Thoracic aorta (tissue), 2 donors: ENCODE measurements around the gene NPW. TPM values are rescaled to one million over a fixed set of nuclear protein-coding genes. Genes with fewer than 3 reads are reported as not detected.

Source experiments
- ATAC-seq: fragments of 150-250 bp; one replicate; pipeline ENCODE4 v1.8.0; 2017; ENCODE audit warnings: low read depth; ENCODE audit not compliant: insufficient number of reproducible peaks, low FRiP score
- DNase-seq: peaks from one replicate; pipeline ENCODE4 v3.0.0-alpha.2; 2020; ENCODE audit warnings: low spot score
- H3K27ac ChIP-seq, 2 donors: fragments of 200-600 bp; sonication (generic); 1 replicate in 1 of 2; 2 replicates in 1 of 2; pipeline ENCODE4 v1.5.1; 2016; ENCODE audit warnings: mild to moderate bottlenecking in 2 of 2, moderate library complexity in 2 of 2
- H3K27me3 ChIP-seq: fragments of 200-600 bp; sonication (generic); replicated peaks from 2 replicates; pipeline ENCODE4 v1.6.0; 2016; ENCODE audit warnings: mild to moderate bottlenecking; ENCODE audit not compliant: insufficient read depth
- H3K36me3 ChIP-seq: fragments of 200-600 bp; sonication (generic); one replicate; pipeline ENCODE4 v1.5.1; 2016
- H3K4me1 ChIP-seq, 2 donors: fragments of 200-600 bp; sonication (generic); 1 replicate in 1 of 2; 2 replicates in 1 of 2; pipeline versions ENCODE4 v1.5.1 to v1.6.0; 2016; ENCODE audit warnings: low read depth in 2 of 2, mild to moderate bottlenecking in 1 of 2; ENCODE audit not compliant: control insufficient read depth in 1 of 2
- H3K4me3 ChIP-seq: fragments of 200-600 bp; sonication (generic); 2 replicates; pipeline ENCODE4 v1.5.1; 2016; ENCODE audit warnings: mild to moderate bottlenecking
- H3K9me3 ChIP-seq: fragments of 200-600 bp; sonication (generic); 2 replicates; pipeline ENCODE4 v1.5.1; 2016
- total RNA-seq, 2 donors: library from RNA; depleted of rRNA; stranded (reverse); fragments of >200 nt; gene quantifications; one replicate each; pipeline versions ENCODE4 v1.1.0 to v1.2.3, GENCODE V29; 2016
- TF ChIP-seq, protein P1 (sequence below): fragments of 200-600 bp; sonication (generic); IDR thresholded peaks from one replicate; pipeline ENCODE4 v1.5.1; 2019; ENCODE audit warnings: antibody characterized with exemption

NPW gene
- total RNA-seq, 2 donors from 2014 or later: not detected

DNA sequence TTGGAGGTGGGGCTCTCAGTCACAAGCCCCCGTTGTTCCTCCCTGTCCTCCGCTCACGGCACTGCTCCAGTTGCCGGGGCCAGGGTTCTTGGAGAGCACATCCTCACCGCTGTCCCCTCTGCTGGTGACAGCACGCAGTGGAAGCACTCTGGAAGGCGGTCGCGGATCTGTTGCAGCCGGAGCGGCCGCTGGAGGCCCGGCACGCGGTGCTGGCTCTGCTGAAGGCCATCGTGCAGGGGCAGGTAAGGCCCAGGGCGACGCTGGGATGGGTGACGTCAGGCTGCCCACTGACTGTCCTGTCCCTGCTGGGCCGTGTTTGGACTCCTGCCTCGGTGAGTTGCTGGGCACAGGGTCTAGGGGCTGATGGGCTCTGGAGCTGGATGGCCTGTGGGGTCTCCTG, 33.6 kb downstream of the NPW start:
- ATAC-seq: no peak
- Histone ChIP-seq H3K36me3 (peaks cover 33% of the 10 kb centered on the region), H3K4me3 (no peak overlapping the region), H3K4me1 (peaks cover 6 to 10% of the 10 kb centered on the region in 2 donors), H3K9me3 (no peaks in the 10 kb centered on the region), H3K27me3 (no peaks in the 10 kb centered on the region), H3K27ac (no peak overlapping the region)
- TF ChIP-seq, protein P1, sequence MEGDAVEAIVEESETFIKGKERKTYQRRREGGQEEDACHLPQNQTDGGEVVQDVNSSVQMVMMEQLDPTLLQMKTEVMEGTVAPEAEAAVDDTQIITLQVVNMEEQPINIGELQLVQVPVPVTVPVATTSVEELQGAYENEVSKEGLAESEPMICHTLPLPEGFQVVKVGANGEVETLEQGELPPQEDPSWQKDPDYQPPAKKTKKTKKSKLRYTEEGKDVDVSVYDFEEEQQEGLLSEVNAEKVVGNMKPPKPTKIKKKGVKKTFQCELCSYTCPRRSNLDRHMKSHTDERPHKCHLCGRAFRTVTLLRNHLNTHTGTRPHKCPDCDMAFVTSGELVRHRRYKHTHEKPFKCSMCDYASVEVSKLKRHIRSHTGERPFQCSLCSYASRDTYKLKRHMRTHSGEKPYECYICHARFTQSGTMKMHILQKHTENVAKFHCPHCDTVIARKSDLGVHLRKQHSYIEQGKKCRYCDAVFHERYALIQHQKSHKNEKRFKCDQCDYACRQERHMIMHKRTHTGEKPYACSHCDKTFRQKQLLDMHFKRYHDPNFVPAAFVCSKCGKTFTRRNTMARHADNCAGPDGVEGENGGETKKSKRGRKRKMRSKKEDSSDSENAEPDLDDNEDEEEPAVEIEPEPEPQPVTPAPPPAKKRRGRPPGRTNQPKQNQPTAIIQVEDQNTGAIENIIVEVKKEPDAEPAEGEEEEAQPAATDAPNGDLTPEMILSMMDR: no peak
- DNase-seq: no peak

DNA sequence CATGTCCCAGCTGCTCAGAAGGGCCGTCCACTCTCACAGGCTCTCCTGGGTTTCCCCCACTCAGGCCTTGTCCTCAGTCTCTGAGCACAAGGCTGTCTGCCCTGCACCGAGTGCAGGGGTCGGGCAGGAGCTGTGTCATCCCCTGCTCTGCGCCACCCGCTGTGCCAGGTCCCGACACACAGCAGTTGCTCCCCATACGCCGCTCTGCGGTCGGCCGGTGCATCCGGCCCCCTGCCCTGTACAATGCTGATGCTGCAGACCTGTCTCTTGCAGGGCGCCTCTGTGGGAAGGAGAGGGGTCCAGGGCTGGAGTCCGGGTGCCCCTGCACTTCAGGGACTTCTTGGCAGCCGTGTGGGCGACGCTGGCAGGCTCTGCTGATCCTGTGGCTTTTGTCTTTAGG, 34.3 kb downstream of the NPW start:
- H3K27me3 ChIP-seq: no peaks in the 10 kb centered on the region
- DNase-seq: no peak
- peaks cover 2 to 3% of the 10 kb centered on the region in 2 donors for H3K4me1 ChIP-seq
- TF ChIP-seq, protein P1: no peak
- no peaks in the 10 kb centered on the region for H3K9me3 ChIP-seq
- no peak overlapping the region for H3K27ac ChIP-seq
- ATAC-seq: no peak
- no peak overlapping the region for H3K4me3 ChIP-seq
- H3K36me3 ChIP-seq: peaks cover 38% of the 10 kb centered on the region

DNA sequence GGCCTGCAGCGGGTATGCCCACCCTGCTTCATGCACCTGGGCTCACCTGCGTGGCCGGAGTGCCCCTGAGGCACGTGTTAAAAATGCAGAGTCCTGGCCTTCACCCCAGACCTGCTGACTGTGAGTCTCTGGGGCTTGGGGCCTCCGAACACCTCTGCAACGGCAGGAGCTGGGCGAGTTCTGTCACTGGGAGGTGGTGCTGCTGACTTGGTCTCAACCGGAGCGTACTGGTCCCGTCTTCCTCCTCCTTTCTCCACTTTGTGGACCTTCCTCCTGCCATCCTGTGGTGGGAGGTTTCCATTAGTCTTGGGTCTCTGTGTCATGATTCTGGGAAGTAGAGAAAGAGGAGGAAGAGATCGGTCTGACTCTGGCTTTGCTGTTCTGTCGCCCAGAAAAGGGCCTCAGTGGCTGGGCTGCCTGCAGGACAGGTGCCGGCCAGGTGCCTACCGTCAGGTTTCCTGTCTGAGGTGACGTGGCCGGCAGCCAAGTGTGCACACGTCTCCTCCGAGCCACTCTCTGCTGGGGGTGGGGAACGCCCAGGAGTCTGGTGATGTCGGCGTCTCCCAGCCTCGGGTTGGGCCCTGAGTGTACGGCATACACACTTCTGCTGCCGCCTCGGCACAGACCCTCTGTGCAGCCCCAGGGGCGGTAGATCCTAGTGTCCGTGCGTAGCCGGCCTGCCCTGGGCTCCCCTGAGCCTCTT, 35.1 kb downstream of the NPW start:
- DNase-seq (no peak), ATAC-seq (no peak)
- peaks cover 38% of the 10 kb centered on the region for H3K36me3 ChIP-seq
- no peaks in the 10 kb centered on the region for H3K9me3 ChIP-seq
- TF ChIP-seq, protein P1: no peak
- H3K4me1 ChIP-seq: no peaks in the 10 kb centered on the region
- H3K4me3 ChIP-seq: no peak overlapping the region
- H3K27ac ChIP-seq: no peak overlapping the region
- no peaks in the 10 kb centered on the region for H3K27me3 ChIP-seq

DNA sequence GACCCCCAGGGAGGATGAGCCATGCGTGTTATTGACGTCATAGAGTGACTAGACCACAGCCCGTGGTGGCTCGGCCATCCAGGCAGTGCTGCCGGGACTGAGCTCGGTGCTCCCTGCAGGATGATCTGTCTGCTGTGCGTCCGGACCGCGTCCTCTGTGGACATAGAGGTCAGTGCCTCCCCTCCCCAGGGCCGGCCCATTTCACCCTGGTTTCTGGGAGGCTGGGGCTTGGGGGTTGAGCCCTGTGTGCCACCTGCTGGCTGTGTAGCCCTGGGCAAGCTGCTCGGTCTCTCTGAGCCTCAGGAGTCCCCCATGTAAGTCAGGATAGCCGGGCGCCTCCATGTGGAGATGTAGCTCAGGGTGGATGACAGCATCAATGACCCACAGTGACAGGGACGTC, 36.5 kb downstream of the NPW start:
- H3K36me3 ChIP-seq: peaks cover 35% of the 10 kb centered on the region
- no peaks in the 10 kb centered on the region for H3K9me3 ChIP-seq
- no peaks in the 10 kb centered on the region for H3K27me3 ChIP-seq

DNA sequence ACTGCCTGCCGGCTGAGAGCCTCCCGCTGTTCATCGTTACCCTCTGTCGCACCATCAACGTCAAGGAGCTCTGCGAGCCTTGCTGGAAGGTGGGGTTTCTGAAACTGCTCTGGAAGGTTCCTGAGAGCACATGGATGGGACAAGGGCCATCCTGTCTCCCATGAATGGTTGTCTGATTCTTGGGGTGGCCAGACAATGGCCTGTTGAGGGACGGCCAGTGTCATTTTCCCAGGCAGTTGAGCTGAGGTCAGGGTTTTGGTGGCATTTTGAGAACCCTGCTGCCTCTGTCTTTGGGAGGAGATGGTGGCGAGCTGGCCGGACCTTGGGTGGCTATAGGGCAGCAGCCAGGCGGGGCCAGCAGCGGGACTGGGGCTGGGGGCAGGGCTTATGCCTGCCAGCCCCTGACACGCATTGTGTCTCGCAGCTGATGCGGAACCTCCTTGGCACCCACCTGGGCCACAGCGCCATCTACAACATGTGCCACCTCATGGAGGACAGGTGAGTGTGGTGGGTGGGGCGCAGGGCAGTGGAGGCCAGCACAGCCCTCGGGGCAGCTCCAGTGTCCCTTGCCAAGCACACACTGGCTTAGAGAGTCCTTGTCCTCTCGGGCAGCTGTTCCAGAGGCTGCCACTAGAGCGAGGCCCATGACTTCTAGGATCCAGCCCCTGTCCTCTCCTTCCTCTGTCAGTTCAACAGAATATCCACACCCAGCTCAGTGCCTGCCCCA, 37.3 kb downstream of the NPW start:
- TF ChIP-seq, protein P1: no peak
- no peaks in the 10 kb centered on the region for H3K4me1 ChIP-seq
- H3K36me3 ChIP-seq: peaks cover 36% of the 10 kb centered on the region
- H3K27ac ChIP-seq: no peak overlapping the region
- ATAC-seq: no peak
- H3K9me3 ChIP-seq: no peaks in the 10 kb centered on the region
- DNase-seq: no peak
- H3K27me3 ChIP-seq: no peaks in the 10 kb centered on the region
- H3K4me3 ChIP-seq: no peak overlapping the region

More for the DNA sequence above, 36.5 kb downstream of the NPW start:
- DNase-seq (no peak), ATAC-seq (no peak)
- H3K4me1 ChIP-seq: no peaks in the 10 kb centered on the region
- TF ChIP-seq, protein P1: no peak
- no peak overlapping the region for H3K4me3 ChIP-seq
- no peak overlapping the region for H3K27ac ChIP-seq
